Right atrium auricular region (tissue), 2 donors: ENCODE data around the gene PHACTR1. TPM values are rescaled to one million over a fixed set of nuclear protein-coding genes. Genes with fewer than 3 reads are reported as not detected.

ENCODE experiments used
- DNase-seq: peaks from one replicate; pipeline ENCODE4 v3.0.0-alpha.2; 2019; ENCODE audit warnings: low spot score
- H3K27ac ChIP-seq, 2 donors: fragments of 200-600 bp; sonication (generic); 1 replicate in 1 of 2; 2 replicates in 1 of 2; pipeline ENCODE4 v1.5.1; 2016 to 2019
- H3K27me3 ChIP-seq, 2 donors: fragments of 200-600 bp; sonication (generic); one replicate each; pipeline versions ENCODE4 v1.5.1 to v1.6.0; 2017 to 2019
- H3K36me3 ChIP-seq: fragments of 200-600 bp; sonication (generic); one replicate; pipeline ENCODE4 v1.5.1; 2016
- H3K4me1 ChIP-seq, 2 donors: fragments of 200-600 bp; sonication (generic); one replicate each; pipeline versions ENCODE4 v1.5.1 to v1.6.0; 2017 to 2019
- H3K4me3 ChIP-seq, 2 donors: fragments of 200-600 bp; sonication (generic); 1 replicate in 1 of 2; 2 replicates in 1 of 2; pipeline ENCODE4 v1.5.1; 2017 to 2019; ENCODE audit warnings: mild to moderate bottlenecking in 1 of 2, moderate library complexity in 1 of 2
- H3K9me3 ChIP-seq, 2 donors: fragments of 200-600 bp; sonication (generic); one replicate each; pipeline ENCODE4 v1.5.1; 2019
- total RNA-seq, 2 donors: library from RNA; depleted of rRNA; stranded (reverse); fragments of >200 nt; gene quantifications; one replicate each; pipeline ENCODE4 v1.1.0, GENCODE V29; 2016
- TF ChIP-seq, protein P1 (sequence below), 2 donors: fragments of 200-600 bp; sonication (generic); IDR thresholded peaks; one replicate each; pipeline ENCODE4 v1.5.1; 2019; ENCODE audit warnings: antibody characterized with exemption in 2 of 2

Gene PHACTR1
- total RNA-seq, 2 donors from 2014 or later = 19.1 to 46.0 TPM

DNA sequence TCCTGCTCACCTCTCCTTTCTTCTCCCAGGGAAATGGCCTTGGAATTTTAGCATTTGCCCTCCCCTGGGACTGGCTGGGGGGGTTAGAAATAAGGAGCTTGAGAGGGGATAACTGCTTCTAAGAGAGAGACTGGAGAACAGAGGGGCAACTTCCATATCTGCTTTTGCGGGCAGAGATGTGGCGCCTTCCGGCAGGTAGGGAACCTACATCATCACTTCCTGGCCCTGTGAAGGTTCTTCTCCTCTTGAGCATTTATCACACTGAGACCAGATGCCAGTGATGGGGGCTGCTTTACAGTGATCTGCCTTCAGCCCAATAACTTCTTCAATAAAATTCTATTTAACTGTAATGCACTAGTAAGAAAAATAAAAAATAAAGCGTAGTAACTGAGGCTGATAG is 563.7 kb downstream of the PHACTR1 start:
- TF ChIP-seq, protein P1, sequence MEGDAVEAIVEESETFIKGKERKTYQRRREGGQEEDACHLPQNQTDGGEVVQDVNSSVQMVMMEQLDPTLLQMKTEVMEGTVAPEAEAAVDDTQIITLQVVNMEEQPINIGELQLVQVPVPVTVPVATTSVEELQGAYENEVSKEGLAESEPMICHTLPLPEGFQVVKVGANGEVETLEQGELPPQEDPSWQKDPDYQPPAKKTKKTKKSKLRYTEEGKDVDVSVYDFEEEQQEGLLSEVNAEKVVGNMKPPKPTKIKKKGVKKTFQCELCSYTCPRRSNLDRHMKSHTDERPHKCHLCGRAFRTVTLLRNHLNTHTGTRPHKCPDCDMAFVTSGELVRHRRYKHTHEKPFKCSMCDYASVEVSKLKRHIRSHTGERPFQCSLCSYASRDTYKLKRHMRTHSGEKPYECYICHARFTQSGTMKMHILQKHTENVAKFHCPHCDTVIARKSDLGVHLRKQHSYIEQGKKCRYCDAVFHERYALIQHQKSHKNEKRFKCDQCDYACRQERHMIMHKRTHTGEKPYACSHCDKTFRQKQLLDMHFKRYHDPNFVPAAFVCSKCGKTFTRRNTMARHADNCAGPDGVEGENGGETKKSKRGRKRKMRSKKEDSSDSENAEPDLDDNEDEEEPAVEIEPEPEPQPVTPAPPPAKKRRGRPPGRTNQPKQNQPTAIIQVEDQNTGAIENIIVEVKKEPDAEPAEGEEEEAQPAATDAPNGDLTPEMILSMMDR (IDR thresholded peaks at IDR 0.05) = no peak
- Histone ChIP-seq H3K36me3 (peaks cover 7% of the 10 kb centered on the region), H3K9me3 (no peaks in the 10 kb centered on the region), H3K27me3 (no peaks in the 10 kb centered on the region), H3K27ac (no peak overlapping the region), H3K4me3 (no peak overlapping the region), H3K4me1 (no peaks in the 10 kb centered on the region)
- no peak for DNase-seq

DNA sequence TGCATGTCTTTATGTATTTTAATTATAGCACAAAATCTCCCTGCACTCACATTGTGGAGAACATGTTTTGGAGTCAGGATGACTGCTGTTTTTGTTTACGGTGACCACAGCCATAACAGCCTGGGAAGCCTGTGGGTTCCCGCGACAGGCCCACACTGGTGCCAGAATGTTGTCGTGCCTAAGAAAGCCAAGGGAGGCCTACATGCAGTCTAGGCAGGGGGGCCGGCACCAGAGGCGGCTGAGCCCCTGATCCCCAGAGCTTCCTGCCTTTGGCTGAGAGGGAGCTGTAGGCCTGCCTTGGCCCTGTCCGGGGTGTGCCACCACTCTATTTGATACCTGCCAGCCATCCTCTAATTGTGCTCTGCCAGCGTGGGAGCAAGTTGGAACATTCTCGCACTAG is 565.1 kb downstream of the PHACTR1 start:
- TF ChIP-seq, protein P1 (IDR thresholded peaks at IDR 0.05) = no peak
- Histone ChIP-seq H3K36me3 (peaks cover 19% of the 10 kb centered on the region), H3K4me1 (no peaks in the 10 kb centered on the region)

DNA sequence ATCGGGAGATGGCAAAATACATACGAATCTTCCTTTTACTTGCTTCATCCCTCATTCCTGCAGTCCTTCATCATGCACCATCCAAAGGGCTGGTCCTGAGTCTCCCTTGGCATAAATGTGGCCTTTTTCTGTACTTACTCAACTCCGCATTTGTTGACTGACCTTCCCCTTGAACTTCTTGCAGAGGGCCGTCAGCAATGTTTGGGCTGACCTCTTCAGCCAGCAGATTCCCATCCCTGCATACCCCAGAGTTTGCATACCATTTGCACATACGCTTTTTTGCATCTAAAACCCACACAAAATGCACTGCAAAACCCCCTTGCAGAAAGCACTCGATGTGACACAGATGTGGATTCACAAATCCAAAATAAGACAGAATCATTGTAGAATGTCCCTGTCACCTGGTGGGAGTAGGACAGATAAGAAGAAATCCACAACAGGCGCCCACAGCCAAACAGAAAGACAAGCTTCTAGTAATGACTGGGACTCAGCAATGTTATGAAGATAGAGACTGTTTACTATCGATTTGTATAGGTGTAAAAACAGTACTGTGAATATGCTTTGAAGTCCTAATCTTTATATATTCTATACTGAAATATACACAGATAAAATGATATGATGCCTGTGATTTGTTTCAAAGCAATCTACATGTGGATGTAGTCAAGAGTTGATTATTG is 566.0 kb downstream of the PHACTR1 start:
- Histone ChIP-seq H3K4me3 (no peak overlapping the region), H3K36me3 (peaks cover 27% of the 10 kb centered on the region), H3K27ac (no peak overlapping the region), H3K9me3 (peaks cover 0 to 12% of the 10 kb centered on the region in 2 donors), H3K27me3 (no peaks in the 10 kb centered on the region), H3K4me1 (no peaks in the 10 kb centered on the region)
- DNase-seq = no peak
- TF ChIP-seq, protein P1 (IDR thresholded peaks at IDR 0.05) = no peak

More for the DNA sequence above, 565.1 kb downstream of the PHACTR1 start:
- no peak overlapping the region for H3K4me3 ChIP-seq
- H3K27ac ChIP-seq = no peak overlapping the region
- H3K27me3 ChIP-seq = no peaks in the 10 kb centered on the region
- H3K9me3 ChIP-seq = peaks cover 0 to 4% of the 10 kb centered on the region in 2 donors
- no peak for DNase-seq

DNA sequence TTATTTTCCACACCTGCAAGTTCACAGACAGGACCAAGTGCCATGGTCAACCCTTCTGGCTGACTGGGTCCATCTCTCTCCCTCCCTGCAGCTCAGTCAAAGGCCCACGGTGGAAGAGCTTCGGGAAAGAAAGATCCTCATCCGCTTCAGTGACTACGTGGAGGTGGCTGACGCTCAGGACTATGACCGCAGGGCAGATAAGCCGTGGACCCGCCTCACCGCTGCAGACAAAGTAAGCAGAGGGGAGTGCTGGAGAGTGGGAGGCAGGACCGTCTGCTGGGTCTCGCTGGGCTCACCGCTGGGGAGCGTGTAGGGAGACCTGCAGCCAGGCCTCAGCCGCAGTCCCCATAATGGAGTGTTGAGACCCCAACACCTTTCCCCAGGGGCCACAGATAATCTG is 566.8 kb downstream of the PHACTR1 start:
- no peaks in the 10 kb centered on the region for H3K27me3 ChIP-seq
- H3K36me3 ChIP-seq = peaks cover 31% of the 10 kb centered on the region
- H3K27ac ChIP-seq = no peak overlapping the region
- TF ChIP-seq, protein P1 (IDR thresholded peaks at IDR 0.05) = no peak
- DNase-seq = no peak
- H3K9me3 ChIP-seq = peaks cover 0 to 15% of the 10 kb centered on the region in 2 donors
- no peaks in the 10 kb centered on the region for H3K4me1 ChIP-seq
- H3K4me3 ChIP-seq = no peak overlapping the region

DNA sequence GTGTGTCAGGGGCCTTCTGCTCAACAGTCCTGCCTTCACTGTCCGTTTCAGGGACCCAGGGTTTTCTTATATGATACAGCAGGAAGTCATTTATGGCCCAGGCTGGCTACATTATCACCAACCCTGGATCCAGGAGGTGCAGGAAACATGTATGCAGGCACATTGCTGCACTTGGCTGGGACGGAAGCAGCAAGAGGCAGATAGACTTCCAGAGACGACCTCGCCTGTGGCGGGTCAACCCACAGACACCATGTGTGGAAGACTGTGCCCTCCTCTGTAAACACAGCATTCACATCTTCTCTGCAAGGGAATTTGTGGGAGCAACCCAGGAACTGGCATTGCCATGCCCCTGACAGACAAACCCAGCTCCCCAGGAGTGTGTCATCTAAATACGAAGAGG is 568.1 kb downstream of the PHACTR1 start:
- Histone ChIP-seq H3K27ac (no peak overlapping the region), H3K36me3 (peaks cover 31% of the 10 kb centered on the region), H3K4me3 (no peak overlapping the region), H3K27me3 (no peaks in the 10 kb centered on the region), H3K4me1 (no peaks in the 10 kb centered on the region), H3K9me3 (peaks cover 0 to 15% of the 10 kb centered on the region in 2 donors)
- no peak for DNase-seq
- TF ChIP-seq, protein P1 (IDR thresholded peaks at IDR 0.05) = no peak

DNA sequence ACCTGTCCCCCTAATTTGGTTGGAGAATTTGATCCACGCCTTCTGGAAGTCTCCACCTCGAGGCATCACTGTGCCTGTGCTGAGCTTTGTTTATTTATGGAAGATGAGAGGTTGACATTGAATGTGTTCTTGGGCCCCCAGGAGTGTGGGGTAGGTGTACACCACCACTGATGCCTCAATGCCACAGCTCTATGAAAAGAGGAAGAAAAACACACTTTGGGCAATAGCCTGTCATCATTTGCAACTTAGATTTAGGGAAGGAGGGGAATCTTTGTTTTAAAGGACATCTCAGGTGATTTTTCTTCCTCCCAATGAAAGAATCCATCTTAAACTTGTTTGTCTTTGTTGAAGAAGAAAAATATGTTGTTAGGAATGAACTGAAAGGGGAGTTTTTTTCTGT is 569.1 kb downstream of the PHACTR1 start:
- TF ChIP-seq, protein P1 (IDR thresholded peaks at IDR 0.05) = no peak
- peaks cover 31% of the 10 kb centered on the region for H3K36me3 ChIP-seq
- H3K4me1 ChIP-seq = no peaks in the 10 kb centered on the region
- H3K27ac ChIP-seq = no peak overlapping the region
- H3K4me3 ChIP-seq = no peak overlapping the region
- H3K9me3 ChIP-seq = peaks cover 0 to 15% of the 10 kb centered on the region in 2 donors
- H3K27me3 ChIP-seq = no peaks in the 10 kb centered on the region
- no peak for DNase-seq
